ENCODE data around the gene TBC1D3C. TPM values are rescaled to one million over a fixed set of nuclear protein-coding genes. Genes with fewer than 3 reads are reported as not detected.
"Not testable (repeated sequence)": the region's sequence is repeated elsewhere in the genome, so short reads cannot be mapped to it uniquely, and the experiment has no call there.

The TBC1D3C gene
- total RNA-seq (2014; rRNA removed; shearing (Covaris generic)) (not detected in 2 replicates), polyA plus RNA-seq (2016; fragmentation: Nextera tagmentation; extraction: Ambion mirVana) (not detected in 2 replicates)

- in situ Hi-C loops (cut with MboI); H3F3A ChIP-seq (ENCODE audit: insufficient read depth); H3K27me3 ChIP-seq (replicated peaks; ENCODE audit: insufficient read depth); H3K9me2 ChIP-seq (ENCODE audit: insufficient read depth); H3K9ac ChIP-seq; H3K36me3 ChIP-seq (ENCODE audit: low read depth); H2AFZ ChIP-seq; H3K27ac ChIP-seq; H3K9me3 ChIP-seq (ENCODE audit: low read depth); H3K4me1 ChIP-seq (ENCODE audit: insufficient read depth); H3K4me3 ChIP-seq; H4K20me1 ChIP-seq (ENCODE audit: insufficient read depth); H3K4me2 ChIP-seq (ENCODE audit: unreplicated experiment); H3K79me2 ChIP-seq (ENCODE audit: insufficient read depth); DNase-seq: not testable (repeated sequence)
- WGBS, 2 experiments (ENCODE audit: low coverage in 1 of 2, low lambda C conversion rate in 2 of 2, missing lambda C conversion rate in 2 of 2) = no CpG with 5 or more reads among the region's 10 CpGs
Observed at GRCh38 chr17:38068534-38068933, at the start of gene TBC1D3C. Gene TBC1D3C (minus strand): TSS chr17:38068634. CDS start chr17:38067066, 1,568 bp downstream.

- H3K4me2 ChIP-seq (ENCODE audit: unreplicated experiment); H3K27ac ChIP-seq; in situ Hi-C loops (cut with MboI); DNase-seq; H3K4me3 ChIP-seq; H3K9ac ChIP-seq; H2AFZ ChIP-seq; H3K36me3 ChIP-seq (ENCODE audit: low read depth); H4K20me1 ChIP-seq (ENCODE audit: insufficient read depth); H3K9me3 ChIP-seq (ENCODE audit: low read depth); H3F3A ChIP-seq (ENCODE audit: insufficient read depth); H3K27me3 ChIP-seq (replicated peaks; ENCODE audit: insufficient read depth); H3K9me2 ChIP-seq (ENCODE audit: insufficient read depth); H3K79me2 ChIP-seq (ENCODE audit: insufficient read depth); H3K4me1 ChIP-seq (ENCODE audit: insufficient read depth): not testable (repeated sequence)
- WGBS, 2 experiments (ENCODE audit: low coverage in 1 of 2, low lambda C conversion rate in 2 of 2, missing lambda C conversion rate in 2 of 2) = no CpG with 5 or more reads among the region's 1 CpG
Observed at GRCh38 chr17:38099262-38099661, 30.8 kb upstream of the TBC1D3C start.

- in situ Hi-C loops (cut with MboI) = not testable (repeated sequence)
- WGBS, 2 experiments (ENCODE audit: low coverage in 1 of 2, low lambda C conversion rate in 2 of 2, missing lambda C conversion rate in 2 of 2) = no CpG with 5 or more reads among the region's 2 CpGs
Observed at GRCh38 chr17:38094059-38094694, 25.7 kb upstream of the TBC1D3C start.

GRCh38 chr17:38088120-38088519 is 19.7 kb upstream of the TBC1D3C start:
- H4K20me1 ChIP-seq (ENCODE audit: insufficient read depth); H3K27ac ChIP-seq; DNase-seq; H3F3A ChIP-seq (ENCODE audit: insufficient read depth); H3K4me1 ChIP-seq (ENCODE audit: insufficient read depth); H3K9me2 ChIP-seq (ENCODE audit: insufficient read depth); in situ Hi-C loops (cut with MboI); H2AFZ ChIP-seq; H3K79me2 ChIP-seq (ENCODE audit: insufficient read depth); H3K27me3 ChIP-seq (replicated peaks; ENCODE audit: insufficient read depth); H3K4me3 ChIP-seq; H3K9me3 ChIP-seq (ENCODE audit: low read depth); H3K9ac ChIP-seq; H3K4me2 ChIP-seq (ENCODE audit: unreplicated experiment); H3K36me3 ChIP-seq (ENCODE audit: low read depth): not testable (repeated sequence)
- WGBS, 2 experiments (ENCODE audit: low coverage in 1 of 2, low lambda C conversion rate in 2 of 2, missing lambda C conversion rate in 2 of 2) = 83 to 98% methylated on average over 5 of the region's 10 CpGs

More at GRCh38 chr17:38094059-38094694, 25.7 kb upstream of the TBC1D3C start:
- not testable (repeated sequence) for H3K9me3 ChIP-seq (ENCODE audit: low read depth); H3K4me2 ChIP-seq (ENCODE audit: unreplicated experiment); DNase-seq; H2AFZ ChIP-seq; H3K9me2 ChIP-seq (ENCODE audit: insufficient read depth); H3K9ac ChIP-seq; H3K4me1 ChIP-seq (ENCODE audit: insufficient read depth); H3K79me2 ChIP-seq (ENCODE audit: insufficient read depth); H4K20me1 ChIP-seq (ENCODE audit: insufficient read depth); H3K36me3 ChIP-seq (ENCODE audit: low read depth); H3F3A ChIP-seq (ENCODE audit: insufficient read depth); H3K27me3 ChIP-seq (replicated peaks; ENCODE audit: insufficient read depth); H3K4me3 ChIP-seq; H3K27ac ChIP-seq

- WGBS, 2 experiments (ENCODE audit: low coverage in 1 of 2, low lambda C conversion rate in 2 of 2, missing lambda C conversion rate in 2 of 2) = no CpG with 5 or more reads among the region's 1 CpG
- H3K4me3 ChIP-seq; H4K20me1 ChIP-seq (ENCODE audit: insufficient read depth); H3K27me3 ChIP-seq (replicated peaks; ENCODE audit: insufficient read depth); H3K9me3 ChIP-seq (ENCODE audit: low read depth); H3K79me2 ChIP-seq (ENCODE audit: insufficient read depth); H3K36me3 ChIP-seq (ENCODE audit: low read depth); H2AFZ ChIP-seq; H3K9ac ChIP-seq; in situ Hi-C loops (cut with MboI); H3K9me2 ChIP-seq (ENCODE audit: insufficient read depth); H3K27ac ChIP-seq; H3K4me1 ChIP-seq (ENCODE audit: insufficient read depth); H3K4me2 ChIP-seq (ENCODE audit: unreplicated experiment); DNase-seq; H3F3A ChIP-seq (ENCODE audit: insufficient read depth): not testable (repeated sequence)
Observed at GRCh38 chr17:38087344-38087743, 18.9 kb upstream of the TBC1D3C start.

Small RNAs within 50 kb of the gene (small RNA-seq; reads per million reads assigned to genes)
- gene RF00019 (ENCODE audit: low read depth, low replicate concordance) = not detected

Other genes with a start within 250 kb of the TBC1D3C start
- gene TBC1D3K, start 144.2 kb downstream of the TBC1D3C start, total RNA-seq (2014; rRNA removed; shearing (Covaris generic)) = not detected in 2 replicates
- gene TBC1D3K, start 144.2 kb downstream of the TBC1D3C start, polyA plus RNA-seq (2016; fragmentation: Nextera tagmentation; extraction: Ambion mirVana) = not detected in 2 replicates
- gene TBC1D3L, start 79.6 kb downstream of the TBC1D3C start, total RNA-seq (2014; rRNA removed; shearing (Covaris generic)) = 3.9 and 11.4 TPM in 2 replicates
- 3.5 and 4.2 TPM in 2 replicates for gene TBC1D3L, start 79.6 kb downstream of the TBC1D3C start, polyA plus RNA-seq (2016; fragmentation: Nextera tagmentation; extraction: Ambion mirVana)
- not detected in 2 replicates for gene TBC1D3D, start 64.7 kb downstream of the TBC1D3C start, total RNA-seq (2014; rRNA removed; shearing (Covaris generic))
- gene TBC1D3D, start 64.7 kb downstream of the TBC1D3C start, polyA plus RNA-seq (2016; fragmentation: Nextera tagmentation; extraction: Ambion mirVana) = not detected in 2 replicates
- not detected in 2 replicates for gene TBC1D3E, start 59.3 kb upstream of the TBC1D3C start, total RNA-seq (2014; rRNA removed; shearing (Covaris generic))
- gene TBC1D3E, start 59.3 kb upstream of the TBC1D3C start, polyA plus RNA-seq (2016; fragmentation: Nextera tagmentation; extraction: Ambion mirVana) = not detected in 2 replicates
- gene TBC1D3, start 123.9 kb upstream of the TBC1D3C start, total RNA-seq (2014; rRNA removed; shearing (Covaris generic)) = not detected in 2 replicates
- gene TBC1D3, start 123.9 kb upstream of the TBC1D3C start, polyA plus RNA-seq (2016; fragmentation: Nextera tagmentation; extraction: Ambion mirVana) = 0.15 TPM in 1 of 2 replicates, not detected in the other
- 30.0 and 42.6 TPM in 2 replicates for gene MRPL45, start 228.5 kb upstream of the TBC1D3C start, total RNA-seq (2014; rRNA removed; shearing (Covaris generic))
- 29.5 and 32.0 TPM in 2 replicates for gene MRPL45, start 228.5 kb upstream of the TBC1D3C start, polyA plus RNA-seq (2016; fragmentation: Nextera tagmentation; extraction: Ambion mirVana)